Neutrophil (primary cell): Measurements from ENCODE around the gene JMJD1C.

Experiments
- H3K27ac ChIP-seq: fragments of 200-600 bp; sonication (generic); 2 replicates; pipeline ENCODE4 v1.5.1; 2016; ENCODE audit warnings: mild to moderate bottlenecking, moderate library complexity
- H3K27me3 ChIP-seq: fragments of 200-600 bp; sonication (generic); 2 replicates; pipeline ENCODE4 v1.6.0; 2016; ENCODE audit warnings: mild to moderate bottlenecking
- H3K36me3 ChIP-seq: fragments of 200-600 bp; sonication (generic); 2 replicates; pipeline ENCODE4 v1.5.1; 2017
- H3K4me1 ChIP-seq, 2 experiments: fragments of 200-600 bp in 1 of 2; sonication (generic) in 1 of 2; 1 replicate in 1 of 2; 2 replicates in 1 of 2; pipeline versions ENCODE4 v1.5.1 to v1.6.1; 2013 to 2016; ENCODE audit warnings: low read depth in 1 of 2, low read length in 1 of 2, mild to moderate bottlenecking in 1 of 2, moderate library complexity in 1 of 2; ENCODE audit not compliant: control insufficient read depth in 1 of 2, insufficient read depth in 1 of 2
- H3K4me3 ChIP-seq, 2 experiments: fragments of 200-600 bp in 1 of 2; sonication (generic) in 1 of 2; 1 replicate in 1 of 2; 2 replicates in 1 of 2; pipeline ENCODE4 v1.5.1; 2013 to 2016; ENCODE audit warnings: low read depth in 1 of 2, low read length in 1 of 2, mild to moderate bottlenecking in 1 of 2, moderate library complexity in 1 of 2
- H3K9me3 ChIP-seq: fragments of 200-600 bp; sonication (generic); 2 replicates; pipeline ENCODE4 v1.5.1; 2016
- CTCF ChIP-seq: fragments of 200-600 bp; sonication (generic); IDR thresholded peaks from 2 replicates; pipeline ENCODE4 v1.5.1; 2016; ENCODE audit warnings: antibody characterized with exemption

Gene JMJD1C

GRCh38 chr10:63337455-63338251, 128.1 kb downstream of the JMJD1C start:
- Histone ChIP-seq H3K4me1 (no peaks in the 10 kb centered on the region), H3K36me3 (no peaks in the 10 kb centered on the region), H3K27ac (no peak overlapping the region), H3K4me3 (no peak overlapping the region), H3K27me3 (no peaks in the 10 kb centered on the region), H3K9me3 (no peaks in the 10 kb centered on the region)
- TF ChIP-seq CTCF = no peak

- H3K27ac ChIP-seq = no peak overlapping the region
- no peaks in the 10 kb centered on the region for H3K4me1 ChIP-seq
- no peaks in the 10 kb centered on the region for H3K27me3 ChIP-seq
- no peaks in the 10 kb centered on the region for H3K36me3 ChIP-seq
- no peaks in the 10 kb centered on the region for H3K9me3 ChIP-seq
- TF ChIP-seq CTCF = no peak
- no peak overlapping the region for H3K4me3 ChIP-seq
Observed at GRCh38 chr10:63331586-63331985, 134.2 kb downstream of the JMJD1C start.

GRCh38 chr10:63324495-63324854, 141.3 kb downstream of the JMJD1C start:
- H3K4me1 ChIP-seq = no peaks in the 10 kb centered on the region
- H3K9me3 ChIP-seq = no peaks in the 10 kb centered on the region
- no peak overlapping the region for H3K4me3 ChIP-seq
- H3K36me3 ChIP-seq = no peaks in the 10 kb centered on the region
- no peaks in the 10 kb centered on the region for H3K27me3 ChIP-seq
- TF ChIP-seq CTCF = no peak
- no peak overlapping the region for H3K27ac ChIP-seq

- TF ChIP-seq CTCF = no peak
- no peak overlapping the region for H3K4me3 ChIP-seq
- H3K27me3 ChIP-seq = no peaks in the 10 kb centered on the region
- H3K4me1 ChIP-seq = no peaks in the 10 kb centered on the region
- no peaks in the 10 kb centered on the region for H3K9me3 ChIP-seq
- no peak overlapping the region for H3K27ac ChIP-seq
- H3K36me3 ChIP-seq = no peaks in the 10 kb centered on the region
Observed at GRCh38 chr10:63323701-63324494, 141.9 kb downstream of the JMJD1C start.

- H3K4me1 ChIP-seq = no peaks in the 10 kb centered on the region
- TF ChIP-seq CTCF = no peak
- H3K27ac ChIP-seq = no peak overlapping the region
- no peaks in the 10 kb centered on the region for H3K36me3 ChIP-seq
- H3K27me3 ChIP-seq = no peaks in the 10 kb centered on the region
- H3K4me3 ChIP-seq = no peak overlapping the region
- H3K9me3 ChIP-seq = no peaks in the 10 kb centered on the region
Observed at GRCh38 chr10:63320683-63321082, 145.1 kb downstream of the JMJD1C start.
